CD4-positive, alpha-beta T cell treated with Interleukin-21 for 1 hour (primary cell): ENCODE measurements around the gene LIMD2.
"Not testable (repeated sequence)": the region's sequence is repeated elsewhere in the genome, so short reads cannot be mapped to it uniquely, and the experiment has no call there.

Experiments
- DNase-seq: peaks from one replicate; pipeline ENCODE4 v3.0.0-alpha.2; 2020

Gene LIMD2

GRCh38 chr17:63699638-63700527 is at the start of gene LIMD2:
Gene LIMD2 (minus strand): TSS chr17:63700125. CDS start chr17:63699298, 827 bp downstream.
- DNase-seq, result peak; percentile 91

- peak; percentile 99 for DNase-seq
Observed at GRCh38 chr17:63741408-63742173, 41.7 kb upstream of the LIMD2 start, which contains the start of gene STRADA. Gene STRADA (minus strand): TSS chr17:63741799. CDS start chr17:63728369, 13,430 bp downstream.

GRCh38 chr17:63741143-63741407 is 41.1 kb upstream of the LIMD2 start:
- DNase-seq, result no peak

DNA sequence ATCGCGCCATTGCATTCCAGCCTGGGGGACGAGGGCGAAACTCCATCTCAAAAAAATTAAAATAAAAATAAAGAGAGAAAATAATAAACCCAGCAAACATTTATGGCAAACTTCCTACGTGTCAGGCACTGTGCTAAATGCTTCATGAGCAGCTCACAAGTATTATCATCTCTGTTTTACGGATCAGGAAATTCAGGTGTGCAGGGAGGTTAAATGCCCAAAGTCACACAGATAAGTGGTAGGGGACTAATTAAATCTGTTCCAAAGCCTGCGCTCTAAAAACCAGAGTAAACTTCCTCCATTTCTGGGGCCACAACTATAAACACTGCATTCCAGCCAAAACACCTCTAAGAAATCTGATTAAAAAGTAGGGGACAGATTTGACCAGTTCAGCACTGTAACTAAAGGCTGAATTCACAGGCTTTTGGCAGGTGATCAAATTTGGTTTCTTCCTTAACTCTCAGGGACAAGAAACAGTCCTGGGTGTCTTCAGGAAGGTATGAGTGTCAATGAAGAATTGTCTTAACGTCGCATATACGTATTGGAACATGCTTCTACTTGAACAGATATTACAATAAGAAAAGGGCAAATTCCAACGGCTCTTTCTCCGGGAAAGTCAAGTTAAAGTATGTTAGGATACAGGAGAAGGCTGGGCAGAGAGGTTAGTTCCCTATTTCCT is 40.7 kb upstream of the LIMD2 start:
- no peak for DNase-seq

GRCh38 chr17:63735691-63736090 is 35.8 kb upstream of the LIMD2 start:
- DNase-seq, result no peak

GRCh38 chr17:63722403-63722802 is 22.5 kb upstream of the LIMD2 start:
- no peak for DNase-seq

GRCh38 chr17:63720194-63720593 is 20.3 kb upstream of the LIMD2 start:
- DNase-seq, result not testable (repeated sequence)

- no peak for DNase-seq
Observed at GRCh38 chr17:63718988-63719387, 19.1 kb upstream of the LIMD2 start.

GRCh38 chr17:63716426-63716825 is 16.5 kb upstream of the LIMD2 start:
- no peak for DNase-seq

GRCh38 chr17:63714550-63715277 is 14.8 kb upstream of the LIMD2 start:
- DNase-seq, result no peak

GRCh38 chr17:63709110-63709509 is 9.2 kb upstream of the LIMD2 start:
- DNase-seq, result no peak

DNA sequence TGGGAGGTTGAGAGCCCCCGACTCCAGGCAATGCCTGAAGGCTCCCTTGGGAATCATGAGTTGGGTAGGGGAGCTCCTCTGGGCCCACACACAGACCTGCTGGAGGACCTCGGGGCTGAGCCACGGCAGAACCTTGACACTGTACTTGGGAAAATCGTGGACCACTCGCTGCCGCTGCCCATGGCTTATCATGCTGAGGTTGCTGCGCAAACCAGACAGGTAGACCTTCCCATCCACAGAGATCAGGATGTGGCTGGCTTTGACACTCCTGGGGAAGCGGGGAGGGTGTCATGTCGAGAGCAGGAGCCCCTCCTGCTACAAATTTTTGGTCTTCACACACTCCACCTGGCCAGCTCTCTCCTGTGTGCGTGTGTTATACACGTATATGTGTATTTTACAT is 7.2 kb upstream of the LIMD2 start:
- DNase-seq, result peak; percentile 49

- DNase-seq, result peak; percentile 44
Observed at GRCh38 chr17:63706336-63707082, 6.6 kb upstream of the LIMD2 start.

GRCh38 chr17:63705657-63706056 is 5.7 kb upstream of the LIMD2 start:
- DNase-seq, result no peak

DNA sequence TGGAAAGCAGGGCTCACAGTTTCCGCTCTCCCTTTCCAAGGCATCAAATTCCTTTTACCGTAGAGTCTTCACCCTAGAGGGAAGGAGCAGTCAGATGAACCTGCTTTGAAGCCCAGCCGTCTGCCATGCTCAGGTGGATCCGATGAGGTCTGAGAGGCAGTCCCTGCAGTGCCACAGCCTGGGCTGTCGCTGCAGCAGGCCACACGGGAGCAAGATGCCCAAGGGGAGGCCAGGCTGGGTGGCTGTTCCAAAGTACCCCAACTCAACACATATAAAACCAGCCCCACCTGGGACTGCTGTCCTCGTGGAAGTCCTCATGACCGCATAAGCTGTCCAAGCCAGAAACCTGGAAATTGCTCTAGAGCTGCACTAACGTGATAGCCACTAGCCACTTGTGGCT is 4.9 kb upstream of the LIMD2 start:
- no peak for DNase-seq

DNA sequence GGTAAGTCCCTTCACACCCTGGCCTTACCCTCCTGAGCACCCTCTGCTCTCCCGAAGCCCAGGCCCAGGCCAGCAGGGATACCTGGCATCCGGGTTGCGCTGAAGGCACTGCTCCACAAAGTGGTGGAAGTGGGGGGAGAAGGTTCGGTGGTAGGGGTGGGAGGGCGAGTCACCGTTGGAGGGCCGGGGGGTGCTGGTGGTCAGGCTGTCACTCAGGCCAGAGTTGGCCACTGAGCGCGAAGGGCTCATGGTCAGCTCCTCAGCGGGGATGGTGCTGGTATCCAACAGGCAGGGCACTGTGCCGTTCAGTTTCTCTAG is 4.3 kb upstream of the LIMD2 start:
- no peak for DNase-seq

- no peak for DNase-seq
Observed at GRCh38 chr17:63703556-63704258, 3.8 kb upstream of the LIMD2 start.

- DNase-seq, result no peak
Observed at GRCh38 chr17:63703029-63703428, 3.1 kb upstream of the LIMD2 start.

GRCh38 chr17:63702721-63703015 is 2.7 kb upstream of the LIMD2 start:
- no peak for DNase-seq

DNA sequence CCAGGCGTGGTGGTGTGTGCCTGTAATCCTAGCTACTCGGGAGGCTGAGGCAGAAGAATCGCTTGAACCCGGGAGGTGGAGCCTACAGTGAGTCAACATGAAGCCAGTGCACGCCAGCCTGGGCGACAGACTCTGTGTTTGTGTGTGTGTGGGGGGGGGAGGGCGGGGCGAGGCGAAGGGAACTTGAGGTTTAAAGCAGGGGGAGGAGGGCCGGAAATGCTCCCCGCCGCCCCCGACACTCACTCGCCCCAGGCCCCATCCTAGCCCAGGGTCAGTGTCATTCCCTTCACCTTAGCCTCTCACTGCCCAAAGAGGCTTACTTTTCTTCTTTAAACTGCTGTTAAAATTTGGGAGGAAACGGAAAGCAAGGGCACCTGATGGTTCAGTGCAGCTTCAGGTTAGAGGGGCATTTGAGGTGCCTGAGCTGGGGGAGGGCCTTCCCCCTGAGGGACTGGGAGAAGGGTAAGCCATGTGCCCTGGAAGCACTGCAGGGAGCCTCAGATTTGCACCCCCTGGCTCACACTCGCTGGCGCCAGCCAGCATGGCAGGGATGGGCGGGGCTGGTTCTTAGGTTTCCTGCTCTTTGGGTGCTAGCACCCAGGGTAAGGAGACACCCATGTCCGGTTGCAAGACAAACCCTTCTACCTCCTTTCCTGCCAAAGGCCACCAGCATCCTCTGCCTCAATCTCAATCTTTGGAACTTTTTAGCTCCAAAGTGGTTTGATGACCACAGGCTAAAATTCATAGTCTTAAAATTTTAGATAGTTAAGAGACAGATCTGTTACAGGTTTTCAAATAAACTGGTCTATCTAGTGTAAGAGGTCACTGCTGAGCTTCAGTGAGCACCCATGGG is 2.2 kb upstream of the LIMD2 start:
- peak; percentile 83 for DNase-seq

GRCh38 chr17:63701456-63701820 is 1.5 kb upstream of the LIMD2 start:
- no peak for DNase-seq
